K562 (cell line): ENCODE measurements around the gene PALMD. TPM values are rescaled to one million over a fixed set of nuclear protein-coding genes. Genes with fewer than 3 reads are reported as not detected.

Experiments
- ATAC-seq: fragments of 200-7000 bp; cut with Tn5 transposase; 3 replicates; pipeline ENCODE4 v1.9.1; 2020; ENCODE audit warnings: moderate library complexity
- BruUV-seq: library from RNA; stranded (reverse); fragments of 400-500 nt; replicated peaks from 2 replicates; lab custom pipeline; 2021; lab: Mats Ljungman, UMichigan
- CTCF ChIA-PET: fragments of 300-600 bp; formaldehyde crosslinking; extraction: SDS; loops from one replicate; lab custom pipeline; 2021; ENCODE audit warnings: low intra/inter-chr PET ratio; lab: Yijun Ruan, JAX
- POLR2A ChIA-PET: fragments of 300-600, 350-650 bp; sonication (Branson Sonifier 250); formaldehyde crosslinking; extraction: SDS; loops from one replicate; lab custom pipeline; 2021; ENCODE audit warnings: antibody characterized with exemption, inconsistent platforms; lab: Yijun Ruan, JAX
- DNase-seq, 4 experiments: peaks; one replicate each; pipeline versions ENCODE4 v3.0.0 to v3.0.0-alpha.2; 2011 to 2018; ENCODE audit warnings: low spot score in 3 of 4, mixed read lengths in 3 of 4; ENCODE audit errors: extremely low read depth in 1 of 4
- FAIRE-seq: peaks from 2 replicates; lab custom pipeline; 2011; peaks lifted over from hg19 to GRCh38; lab: Jason Lieb, UNC
- H2AFZ ChIP-seq: 2 replicates; pipeline ENCODE4 v1.6.0; 2011; ENCODE audit warnings: low read depth, low read length, control low read depth, inconsistent platforms
- H3K27ac ChIP-seq: fragments of 200-600 bp; 3 replicates; pipeline ENCODE4 v1.8.0; 2011; ENCODE audit warnings: low read depth, mild to moderate bottlenecking, control low read depth, inconsistent platforms, low read length, moderate library complexity, mixed read lengths; ENCODE audit errors: extremely low read depth
- H3K27me3 ChIP-seq, 2 experiments: fragments of 300-600 bp in 1 of 2; 2 replicates in 1 of 2; 3 replicates in 1 of 2; pipeline versions ENCODE4 v1.6.0 to v1.8.0; 2011; ENCODE audit warnings: inconsistent platforms in 2 of 2, low read length in 2 of 2, mild to moderate bottlenecking in 1 of 2, mixed read lengths in 1 of 2, moderate library complexity in 1 of 2; ENCODE audit not compliant: control insufficient read depth in 2 of 2, insufficient read depth in 2 of 2
- H3K36me3 ChIP-seq: fragments of 300-600 bp; 3 replicates; pipeline ENCODE4 v1.8.0; 2011; ENCODE audit warnings: mild to moderate bottlenecking, low read length, inconsistent platforms; ENCODE audit not compliant: control insufficient read depth, insufficient read depth
- H3K4me1 ChIP-seq, 2 experiments: fragments of 200-600 bp in 1 of 2; replicated peaks in 1 of 2; 2 replicates in 1 of 2; 3 replicates in 1 of 2; pipeline versions ENCODE4 v1.5.1 to v1.8.0; 2011; ENCODE audit warnings: inconsistent platforms in 2 of 2, low read length in 2 of 2, mild to moderate bottlenecking in 1 of 2, mixed read lengths in 1 of 2, moderate library complexity in 1 of 2; ENCODE audit not compliant: control insufficient read depth in 2 of 2, insufficient read depth in 2 of 2
- H3K4me2 ChIP-seq: 2 replicates; pipeline ENCODE4 v1.6.1; 2011; ENCODE audit warnings: low read length, control low read depth, inconsistent platforms, mixed read lengths; ENCODE audit not compliant: insufficient read depth
- H3K4me3 ChIP-seq: fragments of 200-600 bp; sonication (generic), shearing (Covaris generic); 2 replicates; pipeline ENCODE4 v1.5.1; 2016; ENCODE audit warnings: control low read depth, inconsistent platforms
- H3K79me2 ChIP-seq: fragments of 200-600 bp; 3 replicates; pipeline ENCODE4 v1.8.0; 2011; ENCODE audit warnings: low read length, inconsistent platforms; ENCODE audit not compliant: control insufficient read depth, insufficient read depth
- H3K9ac ChIP-seq, 2 experiments: 2 replicates each; pipeline versions ENCODE4 v1.6.0 to v1.6.1; 2011; ENCODE audit warnings: low read depth in 2 of 2, low read length in 2 of 2, control low read depth in 1 of 2, inconsistent platforms in 1 of 2, mild to moderate bottlenecking in 1 of 2, mixed read lengths in 1 of 2; ENCODE audit not compliant: insufficient read depth in 1 of 2
- H3K9me1 ChIP-seq: one replicate; pipeline ENCODE4 v1.6.0; 2011; ENCODE audit warnings: inconsistent platforms, mild to moderate bottlenecking, low read length, moderate library complexity; ENCODE audit not compliant: control insufficient read depth, insufficient read depth
- H3K9me3 ChIP-seq: replicated peaks from 2 replicates; pipeline ENCODE4 v1.5.1; 2011; ENCODE audit warnings: low read depth, low read length, inconsistent platforms; ENCODE audit not compliant: control insufficient read depth, insufficient read depth
- H4K20me1 ChIP-seq: replicated peaks from 2 replicates; pipeline ENCODE4 v1.6.1; 2011; ENCODE audit warnings: low read length, inconsistent platforms, mixed read lengths; ENCODE audit not compliant: control insufficient read depth, insufficient read depth
- CBX3 ChIP-seq, 2 experiments: IDR thresholded peaks; 1 replicate in 1 of 2; 2 replicates in 1 of 2; pipeline ENCODE4 v1.6.1; 2012; ENCODE audit warnings: inconsistent platforms in 2 of 2, low read length in 2 of 2, borderline replicate concordance in 1 of 2, control low read depth in 1 of 2
- CEBPZ ChIP-seq: fragments of 150-350 bp; IDR thresholded peaks from 2 replicates; pipeline ENCODE4 v1.6.1; 2014; ENCODE audit warnings: low read depth, mild to moderate bottlenecking, low read length, borderline replicate concordance
- E2F4 ChIP-seq: sonication (generic); formaldehyde crosslinking; IDR thresholded peaks from 2 replicates; pipeline ENCODE4 v1.8.0; 2022; ENCODE audit warnings: mild to moderate bottlenecking, low read depth, missing genetic modification reagents
- IRF2 ChIP-seq: sonication (generic); formaldehyde crosslinking; IDR thresholded peaks from 2 replicates; pipeline ENCODE4 v1.8.1; 2022; ENCODE audit warnings: mild to moderate bottlenecking, missing genetic modification reagents
- SIN3A ChIP-seq, 2 experiments: fragments of 150-350 bp in 1 of 2; IDR thresholded peaks; 2 replicates each; pipeline ENCODE4 v1.6.1; 2011 to 2016; ENCODE audit warnings: borderline replicate concordance in 2 of 2, low read depth in 2 of 2, low read length in 2 of 2, mild to moderate bottlenecking in 2 of 2, moderate library complexity in 2 of 2; ENCODE audit not compliant: control insufficient read depth in 1 of 2
- YBX1 ChIP-seq: fragments of 450-650 bp; IDR thresholded peaks from 2 replicates; pipeline ENCODE4 v1.7.1; 2016; ENCODE audit warnings: mild to moderate bottlenecking
- ZFP1 ChIP-seq: fragments of 450-650 bp; formaldehyde crosslinking; IDR thresholded peaks from 2 replicates; pipeline ENCODE4 v1.4.0; 2020; ENCODE audit warnings: mild to moderate bottlenecking, mixed read lengths
- ZNF3 ChIP-seq: fragments of 250-450 bp; sonication (Bioruptor Pico); IDR thresholded peaks from 2 replicates; pipeline ENCODE4 v1.5.0; 2021; ENCODE audit warnings: mild to moderate bottlenecking, moderate library complexity
- WGBS: fragments of 100-300 bp; shearing (Covaris generic); methylation state at CpG from one replicate; pipeline ENCODE4 v1.1.6; 2016; ENCODE audit warnings: low coverage, mixed read lengths; ENCODE audit not compliant: insufficient coverage; ENCODE audit errors: missing lambda C conversion rate; 5-methylcytosine and 5-hydroxymethylcytosine counted together
- in situ Hi-C: fragments of 300-500 bp; cut with MboI; formaldehyde crosslinking; loops from 4 replicates; pipeline ENCODE4 v1.15.0; 2018; ENCODE audit warnings: inconsistent platforms, mixed read lengths
- intact Hi-C: fragments of 100-400 bp; cut with micrococcal nuclease; formaldehyde crosslinking; loops from 2 replicates; pipeline ENCODE4 v1.14.2; 2022
- polyA plus RNA-seq, 8 experiments: library from polyadenylated mRNA; depleted of rRNA in 4 of 8; stranded (reverse) in 5 of 8; unstranded in 3 of 8; fragments of >200 nt; fragmentation: Nextera tagmentation in 2 of 8; fragmentation: Illumina TruSeq in 1 of 8; extraction: Ambion mirVana in 2 of 8; extraction: Trizol in 1 of 8; gene quantifications; 2 replicates each; pipeline versions ENCODE4 v1.2.1 to v1.2.3, GENCODE V29; 2011 to 2014; ENCODE audit warnings: inconsistent platforms in 1 of 8, missing spikeins in 1 of 8
- total RNA-seq, 7 experiments: library from RNA; depleted of rRNA in 6 of 7; stranded (reverse); fragments of >200 nt in 6 of 7; fragmentation: Illumina TruSeq in 2 of 7; extraction: Trizol in 2 of 7; gene quantifications; 2 replicates each; pipeline versions ENCODE4 v1.2.1 to v1.2.3, GENCODE V29; 2011 to 2021; ENCODE audit warnings: low replicate concordance in 1 of 7

The PALMD gene
- total and polyA plus RNA-seq, 9 of the 15 experiments (the other 6 are each of a cell fraction or from before 2014, with no cell fraction given): 2.7 to 13.5 (median 5.4) TPM

- H3K4me1 ChIP-seq: no peaks in the 10 kb centered on the region
- no peak overlapping the region for H3K9ac ChIP-seq
- H4K20me1 ChIP-seq: no peaks in the 10 kb centered on the region
- no peak overlapping the region for H3K4me2 ChIP-seq
- no peak for FAIRE-seq
- intact Hi-C loops (no loop called here), in situ Hi-C loops (no loop called here)
- H3K36me3 ChIP-seq: no peaks in the 10 kb centered on the region
- DNase-seq: no peak
- no peak overlapping the region for H3K4me3 ChIP-seq
- no peaks in the 10 kb centered on the region for H3K27me3 ChIP-seq
- BruUV-seq: no TSS peak
- no peaks in the 10 kb centered on the region for H3K79me2 ChIP-seq
- H3K9me1 ChIP-seq: no peaks in the 10 kb centered on the region
- H3K9me3 ChIP-seq: no peaks in the 10 kb centered on the region
- H2AFZ ChIP-seq: no peak overlapping the region
- CTCF ChIA-PET: no interaction called here
- POLR2A ChIA-PET: interaction anchor here (1.3 kb wide), 1 partner anchor 11 kb away, joined by 3 read pairs; no protein-coding TSS in a partner anchor
- H3K27ac ChIP-seq: no peak overlapping the region
- WGBS: 81% methylated on average over 3 of the region's 3 CpGs
- TF ChIP-seq CEBPZ: no peak
- no peak for TF ChIP-seq E2F4
- no peak for TF ChIP-seq IRF2 (CRISPR knock-in tag)
- no peak for TF ChIP-seq YBX1
- TF ChIP-seq ZFP1 (CRISPR knock-in tag): no peak
- TF ChIP-seq SIN3A (IDR thresholded peaks at IDR 0.05; ENCODE audit: borderline replicate concordance in 2 of 2, control insufficient read depth in 1 of 2, low read depth in 2 of 2, low read length in 2 of 2): no peak
- no peak for TF ChIP-seq ZNF3 (CRISPR knock-in tag)
- no peak for TF ChIP-seq CBX3 (IDR thresholded peaks at IDR 0.05; ENCODE audit: borderline replicate concordance in 1 of 2, low read length in 2 of 2)
- no peak for ATAC-seq
Measured at GRCh38 chr1:99658031-99658290, 12.0 kb downstream of the PALMD start.
